C4-2B (cell line): ENCODE measurements around the gene RNF167.

Experiments
- H3K27ac ChIP-seq: fragments of 450-650 bp; 2 replicates; pipeline ENCODE4 v1.5.1; 2017
- ZFX ChIP-seq: fragments of 450-650 bp; IDR thresholded peaks from 2 replicates; pipeline ENCODE4 v1.6.1; 2017
- TF ChIP-seq, protein P1 (sequence below): fragments of 450-650 bp; conservative IDR thresholded peaks from 2 replicates; pipeline ENCODE4 v1.5.1; 2017; ENCODE audit warnings: mild to moderate bottlenecking

Gene RNF167

GRCh38 chr17:4980644-4981216 lies 40.7 kb downstream of the RNF167 start:
- no peak for TF ChIP-seq ZFX
- TF ChIP-seq, protein P1, sequence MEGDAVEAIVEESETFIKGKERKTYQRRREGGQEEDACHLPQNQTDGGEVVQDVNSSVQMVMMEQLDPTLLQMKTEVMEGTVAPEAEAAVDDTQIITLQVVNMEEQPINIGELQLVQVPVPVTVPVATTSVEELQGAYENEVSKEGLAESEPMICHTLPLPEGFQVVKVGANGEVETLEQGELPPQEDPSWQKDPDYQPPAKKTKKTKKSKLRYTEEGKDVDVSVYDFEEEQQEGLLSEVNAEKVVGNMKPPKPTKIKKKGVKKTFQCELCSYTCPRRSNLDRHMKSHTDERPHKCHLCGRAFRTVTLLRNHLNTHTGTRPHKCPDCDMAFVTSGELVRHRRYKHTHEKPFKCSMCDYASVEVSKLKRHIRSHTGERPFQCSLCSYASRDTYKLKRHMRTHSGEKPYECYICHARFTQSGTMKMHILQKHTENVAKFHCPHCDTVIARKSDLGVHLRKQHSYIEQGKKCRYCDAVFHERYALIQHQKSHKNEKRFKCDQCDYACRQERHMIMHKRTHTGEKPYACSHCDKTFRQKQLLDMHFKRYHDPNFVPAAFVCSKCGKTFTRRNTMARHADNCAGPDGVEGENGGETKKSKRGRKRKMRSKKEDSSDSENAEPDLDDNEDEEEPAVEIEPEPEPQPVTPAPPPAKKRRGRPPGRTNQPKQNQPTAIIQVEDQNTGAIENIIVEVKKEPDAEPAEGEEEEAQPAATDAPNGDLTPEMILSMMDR, result peak; percentile 83
- no peak overlapping the region for H3K27ac ChIP-seq

DNA sequence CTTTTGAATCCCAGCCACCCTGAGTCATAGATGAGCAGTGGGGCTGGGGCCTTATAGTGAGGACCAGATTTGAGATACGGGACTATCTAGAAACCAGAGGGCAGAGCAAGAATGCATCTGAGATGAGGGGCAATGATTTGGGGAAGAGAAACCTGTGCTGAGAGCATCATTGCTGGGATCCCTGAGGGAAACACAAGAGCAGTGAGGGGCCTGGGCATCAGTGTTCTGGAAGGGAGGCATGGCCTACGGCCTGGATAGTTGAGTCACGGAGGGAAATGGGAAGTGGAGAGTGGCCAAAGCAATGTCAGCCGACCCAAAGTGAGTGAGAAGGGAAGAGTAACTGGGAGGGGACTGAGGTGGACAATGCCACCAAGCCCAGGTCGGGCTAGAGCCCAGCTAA lies 42.2 kb downstream of the RNF167 start:
- no peak for TF ChIP-seq ZFX
- TF ChIP-seq, protein P1, result no peak
- H3K27ac ChIP-seq, result no peak overlapping the region

DNA sequence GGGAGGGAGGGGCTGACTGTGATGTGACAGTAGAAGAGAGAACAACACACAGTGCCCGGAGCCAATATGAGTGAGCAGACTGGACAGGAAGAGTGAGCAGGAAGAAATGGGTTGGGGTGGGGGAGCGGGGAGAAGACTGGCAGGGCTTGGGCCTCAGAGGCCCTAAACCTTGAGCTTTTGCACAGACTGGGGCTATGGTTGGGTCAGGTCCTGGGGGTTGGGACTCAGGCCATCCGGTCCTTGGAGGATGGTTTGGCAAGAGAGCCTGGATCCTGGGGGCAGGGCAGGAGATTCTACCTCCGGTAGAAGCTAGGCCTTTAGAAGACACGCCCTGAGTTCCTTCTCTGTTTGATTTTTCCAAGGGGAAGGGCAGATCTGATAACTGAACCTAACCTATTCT lies 46.3 kb downstream of the RNF167 start:
- peak overlapping the region; percentile 97 for H3K27ac ChIP-seq

GRCh38 chr17:4986951-4987766 lies 47.1 kb downstream of the RNF167 start, which contains the start of gene CAMTA2:
Gene CAMTA2, minus strand, starts transcription at chr17:4987675. Its CDS starts 1,453 bp downstream, at chr17:4986222.
- H3K27ac ChIP-seq, result peak within 1 kb of the TSS; percentile 97

More for the DNA sequence above, 46.3 kb downstream of the RNF167 start:
- no peak for TF ChIP-seq ZFX
- TF ChIP-seq, protein P1, result no peak

DNA sequence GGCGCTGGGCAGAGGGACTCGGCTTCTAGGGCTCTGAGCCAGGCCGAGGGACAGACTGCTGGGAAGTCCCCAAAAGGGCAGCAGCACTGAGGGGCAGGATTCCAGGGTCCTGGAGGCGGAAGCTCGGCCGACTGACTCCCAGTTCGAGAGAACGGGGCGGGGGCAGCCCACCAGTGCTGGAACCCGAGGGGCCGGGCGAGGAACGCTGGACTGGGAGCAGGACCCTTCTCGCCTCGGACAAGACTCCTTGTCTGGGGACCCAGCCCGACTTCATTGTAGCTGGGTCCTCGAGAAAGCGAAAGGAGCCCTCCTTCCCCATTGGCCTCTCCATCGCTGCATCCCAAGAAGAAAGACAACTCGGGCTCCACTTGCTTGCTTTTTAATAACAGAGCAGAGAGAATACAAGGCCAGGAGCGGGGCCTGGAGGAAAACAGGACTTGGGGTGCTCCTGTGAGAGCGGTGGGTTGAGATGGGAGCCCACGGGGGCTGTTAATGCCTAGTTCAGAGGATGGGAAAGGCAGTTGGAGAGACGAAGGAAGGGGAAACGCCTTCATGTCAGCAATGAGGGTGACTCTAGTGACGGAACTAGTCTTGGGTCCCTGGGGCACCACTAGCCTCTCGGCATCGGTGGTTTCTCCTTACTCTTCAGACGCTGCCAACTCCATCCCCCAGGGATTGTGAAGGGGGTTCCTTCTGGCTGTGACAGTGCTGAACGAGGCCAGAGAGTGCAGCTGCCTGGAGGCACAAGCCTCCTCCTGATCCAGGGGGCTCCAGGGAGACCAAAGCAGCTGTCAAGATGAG lies 47.9 kb downstream of the RNF167 start:
- TF ChIP-seq, protein P1, result no peak
- TF ChIP-seq ZFX, result no peak

More at GRCh38 chr17:4986951-4987766, 47.1 kb downstream of the RNF167 start, which contains the start of gene CAMTA2:
- peak; percentile 54; the same call in 1 of the 2 replicates for TF ChIP-seq ZFX
- TF ChIP-seq, protein P1, result peak; percentile 90

GRCh38 chr17:4994081-4994595 lies 54.1 kb downstream of the RNF167 start:
- TF ChIP-seq, protein P1, result no peak

More for the DNA sequence above, 47.9 kb downstream of the RNF167 start:
- peak overlapping the region; percentile 97 for H3K27ac ChIP-seq

More at GRCh38 chr17:4994081-4994595, 54.1 kb downstream of the RNF167 start:
- H3K27ac ChIP-seq, result no peak overlapping the region
